GM18861 (cell line): ENCODE measurements around the gene HBG1.

Experiments
- ATAC-seq: cut with Tn5 transposase; IDR thresholded peaks from one replicate; pipeline ENCODE4 v1.9.1; 2021; ENCODE audit not compliant: unreplicated experiment

Gene HBG1

DNA sequence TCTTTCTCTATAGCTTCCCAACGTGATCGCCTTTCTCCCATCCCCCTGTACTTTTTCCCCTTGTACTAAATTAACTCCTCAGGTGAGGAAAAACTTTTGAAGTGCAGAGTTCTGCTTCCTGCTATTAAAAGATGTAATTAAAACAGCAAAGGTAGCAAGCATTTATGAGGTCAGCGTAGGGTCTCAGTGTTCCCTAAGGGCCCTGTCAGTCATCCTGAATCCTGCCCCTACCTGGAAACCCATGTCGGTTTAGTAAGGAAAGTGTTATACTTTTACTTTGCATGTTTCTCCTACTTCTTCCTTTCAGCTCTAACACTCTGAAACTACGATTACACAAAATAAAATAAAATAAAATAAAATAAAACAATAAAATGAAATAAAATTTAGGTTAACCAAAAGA lies 21.5 kb downstream of the HBG1 start:
- no peak for ATAC-seq

DNA sequence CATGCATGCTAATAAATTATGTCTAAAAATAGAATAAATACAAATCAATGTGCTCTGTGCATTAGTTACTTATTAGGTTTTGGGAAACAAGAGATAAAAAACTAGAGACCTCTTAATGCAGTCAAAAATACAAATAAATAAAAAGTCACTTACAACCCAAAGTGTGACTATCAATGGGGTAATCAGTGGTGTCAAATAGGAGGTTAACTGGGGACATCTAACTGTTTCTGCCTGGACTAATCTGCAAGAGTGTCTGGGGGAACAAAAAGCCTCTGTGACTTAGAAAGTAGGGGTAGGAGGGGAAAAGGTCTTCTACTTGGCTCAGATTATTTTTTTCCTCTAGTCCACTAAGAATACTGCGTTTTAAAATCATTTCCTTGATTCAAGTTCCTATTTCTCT lies 22.0 kb downstream of the HBG1 start:
- ATAC-seq: no peak

DNA sequence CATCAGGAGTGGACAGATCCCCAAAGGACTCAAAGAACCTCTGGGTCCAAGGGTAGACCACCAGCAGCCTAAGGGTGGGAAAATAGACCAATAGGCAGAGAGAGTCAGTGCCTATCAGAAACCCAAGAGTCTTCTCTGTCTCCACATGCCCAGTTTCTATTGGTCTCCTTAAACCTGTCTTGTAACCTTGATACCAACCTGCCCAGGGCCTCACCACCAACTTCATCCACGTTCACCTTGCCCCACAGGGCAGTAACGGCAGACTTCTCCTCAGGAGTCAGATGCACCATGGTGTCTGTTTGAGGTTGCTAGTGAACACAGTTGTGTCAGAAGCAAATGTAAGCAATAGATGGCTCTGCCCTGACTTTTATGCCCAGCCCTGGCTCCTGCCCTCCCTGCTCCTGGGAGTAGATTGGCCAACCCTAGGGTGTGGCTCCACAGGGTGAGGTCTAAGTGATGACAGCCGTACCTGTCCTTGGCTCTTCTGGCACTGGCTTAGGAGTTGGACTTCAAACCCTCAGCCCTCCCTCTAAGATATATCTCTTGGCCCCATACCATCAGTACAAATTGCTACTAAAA lies 22.8 kb downstream of the HBG1 start, which contains the start of gene HBB:
Gene HBB (minus strand): TSS at position 340 of the 579 bp plus-strand sequence. CDS start 50 bp downstream, at position 290.
- ATAC-seq: no peak

- ATAC-seq: no peak
Measured at GRCh38 chr11:5225480-5225871, 24.2 kb downstream of the HBG1 start.

GRCh38 chr11:5224538-5225479 lies 24.8 kb downstream of the HBG1 start:
- ATAC-seq: no peak

- ATAC-seq: no peak
Measured at GRCh38 chr11:5223686-5224085, 26.0 kb downstream of the HBG1 start.

GRCh38 chr11:5223146-5223545 lies 26.5 kb downstream of the HBG1 start:
- no peak for ATAC-seq

DNA sequence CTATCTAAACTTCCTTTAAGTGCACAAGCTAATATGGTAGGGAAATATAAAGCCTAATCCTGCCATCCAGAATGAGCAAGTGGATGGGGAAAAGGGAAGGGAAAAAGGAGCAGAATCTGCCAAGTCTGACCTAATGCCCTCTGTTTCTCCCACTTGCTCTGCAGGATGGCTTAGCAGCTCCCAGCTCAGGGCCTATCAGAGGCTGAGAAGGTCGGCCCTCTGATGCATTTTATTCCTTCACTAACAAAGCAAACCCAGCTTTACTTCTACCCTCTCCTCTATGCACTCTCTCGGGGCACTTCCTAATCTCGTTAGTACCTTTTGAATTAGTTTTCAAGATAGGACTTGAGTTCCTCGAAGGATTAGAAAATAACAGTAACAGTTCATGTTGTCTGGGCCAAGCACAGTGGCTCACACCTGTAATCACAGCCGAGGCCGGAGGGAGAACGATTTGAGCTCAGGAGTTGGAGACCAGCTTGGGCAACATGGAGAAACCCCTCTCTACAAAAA lies 39.2 kb downstream of the HBG1 start:
- ATAC-seq: no peak

DNA sequence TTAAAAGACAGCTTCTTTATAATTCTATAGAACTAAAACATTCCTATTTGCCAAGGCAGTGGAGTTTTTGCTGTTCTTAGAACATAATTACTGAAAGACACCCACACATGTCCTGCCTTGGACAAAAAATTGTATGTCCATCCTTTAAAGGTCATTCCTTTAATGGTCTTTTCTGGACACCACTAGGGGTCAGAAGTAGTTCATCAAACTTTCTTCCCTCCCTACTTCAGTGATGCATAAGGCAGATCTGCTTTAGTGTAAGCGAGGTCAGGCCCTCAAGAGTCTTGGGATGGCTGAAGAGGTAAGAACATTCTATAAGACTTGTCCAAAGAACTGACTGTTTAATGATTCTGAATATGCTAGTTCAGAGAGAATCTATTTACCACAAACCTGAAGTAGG lies 44.9 kb downstream of the HBG1 start:
- peak; percentile 88 for ATAC-seq

GRCh38 chr11:5203366-5203765 lies 46.3 kb downstream of the HBG1 start:
- ATAC-seq: no peak

DNA sequence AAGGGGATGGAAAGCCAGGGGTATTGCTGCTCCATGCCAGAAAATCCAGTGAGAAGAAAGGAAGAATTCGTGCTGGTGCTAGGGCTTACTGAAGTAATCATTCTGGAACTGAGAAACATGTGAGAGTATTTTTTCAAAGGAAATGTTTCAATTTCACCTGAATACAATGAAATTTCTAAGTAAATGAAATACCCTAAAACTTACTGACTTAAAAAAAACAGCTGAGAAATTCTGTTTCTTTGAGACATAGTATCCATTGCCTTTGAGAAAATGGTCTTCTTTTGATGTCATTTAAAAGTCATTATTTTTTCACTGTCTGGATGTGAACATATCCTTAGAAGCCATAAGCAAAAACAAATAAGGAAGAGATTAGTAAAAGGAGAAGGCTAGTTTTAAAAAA lies 49.1 kb downstream of the HBG1 start, which contains the start of gene OR51V1:
Gene OR51V1 (minus strand): TSS at position 101 of the 400 bp plus-strand sequence. CDS start 0 bp downstream, at position 101.
- no peak for ATAC-seq

DNA sequence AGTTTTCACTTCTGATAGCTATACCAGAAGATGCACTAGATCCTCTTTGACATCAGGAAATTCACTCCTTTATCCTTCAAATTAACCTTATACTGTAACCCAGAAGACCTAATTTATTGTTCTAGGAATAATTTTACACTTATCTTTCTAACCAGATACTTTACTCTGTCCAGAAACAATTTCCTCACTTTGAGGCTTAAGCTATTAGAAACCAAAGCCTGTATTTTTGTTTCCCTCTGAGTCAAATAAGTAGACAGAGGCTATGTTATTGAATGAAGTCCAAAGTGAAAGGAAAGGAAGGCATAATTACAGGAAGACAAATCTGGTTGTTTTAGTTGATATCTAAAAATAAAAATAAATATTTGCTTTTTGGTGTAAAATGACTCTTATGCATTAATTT lies 51.4 kb downstream of the HBG1 start:
- no peak for ATAC-seq
